SU-DHL-6 (cell line): ENCODE results near the gene AFAP1.

Experiments
- H2AFZ ChIP-seq: fragments of 200-600 bp; sonication (generic); 2 replicates; pipeline ENCODE4 v1.6.1; 2014; ENCODE audit warnings: low read depth, mild to moderate bottlenecking, moderate library complexity, mixed read lengths, antibody characterized with exemption, low read length; ENCODE audit not compliant: severe bottlenecking
- H3F3A ChIP-seq: fragments of 200-600 bp; shearing (Covaris generic); 2 replicates; pipeline ENCODE4 v1.6.0; 2016; ENCODE audit warnings: antibody characterized with exemption, mild to moderate bottlenecking; ENCODE audit not compliant: insufficient read depth
- H3K27ac ChIP-seq: fragments of 200-600 bp; sonication (generic); 2 replicates; pipeline ENCODE4 v1.5.1; 2016; ENCODE audit warnings: low read depth, mild to moderate bottlenecking, low read length, moderate library complexity, mixed read lengths
- H3K27me3 ChIP-seq: fragments of 200-600 bp; sonication (generic), shearing (Covaris generic); 2 replicates; pipeline ENCODE4 v1.6.0; 2014; ENCODE audit warnings: mild to moderate bottlenecking, low read length
- H3K36me3 ChIP-seq: fragments of 200-600 bp; sonication (generic); 2 replicates; pipeline ENCODE4 v1.6.1; 2014; ENCODE audit warnings: mild to moderate bottlenecking, low read length, mixed read lengths
- H3K4me2 ChIP-seq: fragments of 300-600, 200-600 bp; shearing (Covaris generic), sonication (generic); 2 replicates; pipeline ENCODE4 v1.6.0; 2014; ENCODE audit warnings: low read length, low read depth, mild to moderate bottlenecking; ENCODE audit not compliant: poor library complexity, severe bottlenecking
- H3K4me3 ChIP-seq: fragments of 200-600 bp; sonication (generic); 2 replicates; pipeline ENCODE4 v1.5.1; 2014; ENCODE audit warnings: antibody characterized with exemption, low read length, mild to moderate bottlenecking, mixed read lengths; ENCODE audit not compliant: insufficient read depth, poor library complexity, severe bottlenecking
- H3K79me2 ChIP-seq: fragments of 200-600 bp; sonication (generic); 2 replicates; pipeline ENCODE4 v1.6.1; 2014; ENCODE audit warnings: mild to moderate bottlenecking, low read length, moderate library complexity; ENCODE audit not compliant: insufficient read depth
- H3K9ac ChIP-seq: fragments of 200-600 bp; sonication (generic); 2 replicates; pipeline ENCODE4 v1.7.0; 2014; ENCODE audit warnings: mild to moderate bottlenecking, low read length
- H3K9me2 ChIP-seq: fragments of 200-600 bp; sonication (generic); replicated peaks from 2 replicates; pipeline ENCODE4 v1.6.1; 2014; ENCODE audit warnings: low read length; ENCODE audit not compliant: insufficient read depth
- H3K9me3 ChIP-seq: fragments of 200-600 bp; sonication (generic); 2 replicates; pipeline ENCODE4 v1.6.1; 2014; ENCODE audit warnings: low read length, mixed read lengths; ENCODE audit not compliant: insufficient read depth
- H4K20me1 ChIP-seq: fragments of 200-600 bp; sonication (generic); 2 replicates; pipeline ENCODE4 v1.6.1; 2014; ENCODE audit warnings: low read depth, mild to moderate bottlenecking, antibody characterized with exemption, low read length, moderate library complexity, mixed read lengths
- CTCF ChIP-seq: fragments of 200-600 bp; sonication (generic); IDR thresholded peaks from one replicate; pipeline ENCODE4 v1.5.1; 2017; ENCODE audit warnings: antibody characterized with exemption, mild to moderate bottlenecking, low read length, moderate library complexity; ENCODE audit not compliant: insufficient read depth, poor library complexity, severe bottlenecking
- EZH2phosphoT487 ChIP-seq: fragments of 200-600 bp; sonication (generic), shearing (Covaris generic); conservative IDR thresholded peaks from 2 replicates; pipeline ENCODE4 v1.6.1; 2018; ENCODE audit warnings: mild to moderate bottlenecking, antibody characterized with exemption, low read length, moderate library complexity, mixed read lengths

The AFAP1 gene

GRCh38 chr4:7841894-7842293 lies 97.8 kb downstream of the AFAP1 start:
- Histone ChIP-seq H3F3A (no peaks in the 10 kb centered on the region), H3K4me3 (no peak overlapping the region), H3K9me2 (no peaks in the 10 kb centered on the region), H4K20me1 (no peaks in the 10 kb centered on the region), H2AFZ (no peak overlapping the region), H3K27ac (no peak overlapping the region), H3K27me3 (no peaks in the 10 kb centered on the region; the same call in 1 of the 2 replicates), H3K9ac (no peak overlapping the region), H3K4me2 (no peak overlapping the region), H3K36me3 (no peaks in the 10 kb centered on the region), H3K79me2 (no peaks in the 10 kb centered on the region), H3K9me3 (no peaks in the 10 kb centered on the region)
- no peak for TF ChIP-seq CTCF
- TF ChIP-seq EZH2phosphoT487 = no peak

- Histone ChIP-seq H3F3A (no peaks in the 10 kb centered on the region), H2AFZ (no peak overlapping the region), H3K36me3 (no peaks in the 10 kb centered on the region), H3K9me2 (no peaks in the 10 kb centered on the region), H3K27me3 (no peaks in the 10 kb centered on the region; the same call in 1 of the 2 replicates), H4K20me1 (no peaks in the 10 kb centered on the region), H3K27ac (no peak overlapping the region), H3K4me3 (no peak overlapping the region), H3K9ac (no peak overlapping the region), H3K9me3 (no peaks in the 10 kb centered on the region), H3K4me2 (no peak overlapping the region), H3K79me2 (no peaks in the 10 kb centered on the region)
- TF ChIP-seq EZH2phosphoT487 (no peak), CTCF (no peak)
These were observed 98.6 kb downstream of the AFAP1 start for GRCh38 chr4:7841071-7841470.

GRCh38 chr4:7839856-7840255 lies 99.8 kb downstream of the AFAP1 start:
- H3F3A ChIP-seq = no peaks in the 10 kb centered on the region
- no peaks in the 10 kb centered on the region for H4K20me1 ChIP-seq
- no peaks in the 10 kb centered on the region for H3K36me3 ChIP-seq
- no peak overlapping the region for H3K4me3 ChIP-seq
- no peak overlapping the region for H3K9ac ChIP-seq
- H3K27ac ChIP-seq = no peak overlapping the region
- H3K9me3 ChIP-seq = no peaks in the 10 kb centered on the region
- no peak for TF ChIP-seq EZH2phosphoT487
- no peak for TF ChIP-seq CTCF
- no peaks in the 10 kb centered on the region; the same call in 1 of the 2 replicates for H3K27me3 ChIP-seq
- no peak overlapping the region for H2AFZ ChIP-seq
- H3K79me2 ChIP-seq = no peaks in the 10 kb centered on the region
- no peaks in the 10 kb centered on the region for H3K9me2 ChIP-seq
- no peak overlapping the region for H3K4me2 ChIP-seq
